Measurements from ENCODE around the gene MRPL27.

Gene MRPL27

DNA sequence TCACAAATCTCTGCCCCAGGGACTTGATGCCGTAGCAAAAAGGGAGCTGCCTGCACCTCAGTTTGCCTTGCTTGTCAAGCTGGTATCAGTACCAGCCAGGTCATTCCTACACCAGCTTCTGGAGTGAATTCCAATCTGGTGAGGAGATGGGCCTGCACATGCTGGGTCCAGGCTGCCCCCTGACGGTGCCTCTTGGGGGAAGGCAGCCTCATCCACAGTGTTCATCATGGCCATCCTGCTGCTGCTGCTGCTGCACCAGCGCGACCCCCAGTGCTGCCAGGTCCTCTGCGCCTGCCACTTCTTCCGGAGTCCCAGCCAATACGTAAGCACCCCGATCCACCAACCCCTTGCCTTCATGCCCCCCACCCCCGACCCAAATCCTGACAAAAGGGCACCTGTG, 8.3 kb downstream of the MRPL27 start:
- Histone ChIP-seq H3K9me3 (ENCODE audit: control insufficient read depth, insufficient read depth, low read length) (no peaks in the 10 kb centered on the region), H3K4me3 (ENCODE audit: low read depth, low read length) (no peak overlapping the region), H3K27me3 (ENCODE audit: control insufficient read depth, insufficient read depth, low read length) (no peaks in the 10 kb centered on the region), H3K36me3 (ENCODE audit: control insufficient read depth, insufficient read depth, low read length) (peaks cover 46% of the 10 kb centered on the region), H3K9ac (ENCODE audit: low read depth, low read length) (no peak overlapping the region), H3K4me1 (ENCODE audit: control insufficient read depth, insufficient read depth, low read length) (peaks cover 15% of the 10 kb centered on the region)

GRCh38 chr17:50364061-50364458, 8.9 kb downstream of the MRPL27 start:
- H3K4me3 ChIP-seq (ENCODE audit: low read depth, low read length) = no peak overlapping the region
- H3K9me3 ChIP-seq (ENCODE audit: control insufficient read depth, insufficient read depth, low read length) = no peaks in the 10 kb centered on the region
- peaks cover 43% of the 10 kb centered on the region for H3K36me3 ChIP-seq (ENCODE audit: control insufficient read depth, insufficient read depth, low read length)
- H3K9ac ChIP-seq (ENCODE audit: low read depth, low read length) = no peak overlapping the region
- H3K4me1 ChIP-seq (ENCODE audit: control insufficient read depth, insufficient read depth, low read length) = peaks cover 15% of the 10 kb centered on the region
- H3K27me3 ChIP-seq (ENCODE audit: control insufficient read depth, insufficient read depth, low read length) = no peaks in the 10 kb centered on the region

- no peak overlapping the region for H3K4me3 ChIP-seq (ENCODE audit: low read depth, low read length)
- no peak overlapping the region for H3K9ac ChIP-seq (ENCODE audit: low read depth, low read length)
- H3K9me3 ChIP-seq (ENCODE audit: control insufficient read depth, insufficient read depth, low read length) = no peaks in the 10 kb centered on the region
- H3K27me3 ChIP-seq (ENCODE audit: control insufficient read depth, insufficient read depth, low read length) = no peaks in the 10 kb centered on the region
- H3K36me3 ChIP-seq (ENCODE audit: control insufficient read depth, insufficient read depth, low read length) = peaks cover 40% of the 10 kb centered on the region
- H3K4me1 ChIP-seq (ENCODE audit: control insufficient read depth, insufficient read depth, low read length) = peaks cover 15% of the 10 kb centered on the region
Observed at GRCh38 chr17:50363217-50364060, 9.5 kb downstream of the MRPL27 start.

- Histone ChIP-seq H3K36me3 (ENCODE audit: control insufficient read depth, insufficient read depth, low read length) (peaks cover 42% of the 10 kb centered on the region), H3K4me3 (ENCODE audit: low read depth, low read length) (no peak overlapping the region), H3K9me3 (ENCODE audit: control insufficient read depth, insufficient read depth, low read length) (no peaks in the 10 kb centered on the region), H3K4me1 (ENCODE audit: control insufficient read depth, insufficient read depth, low read length) (peaks cover 15% of the 10 kb centered on the region), H3K9ac (ENCODE audit: low read depth, low read length) (no peak overlapping the region), H3K27me3 (ENCODE audit: control insufficient read depth, insufficient read depth, low read length) (no peaks in the 10 kb centered on the region)
Observed at GRCh38 chr17:50362661-50363060, 10.3 kb downstream of the MRPL27 start.

- peaks cover 39% of the 10 kb centered on the region for H3K36me3 ChIP-seq (ENCODE audit: control insufficient read depth, insufficient read depth, low read length)
- H3K4me1 ChIP-seq (ENCODE audit: control insufficient read depth, insufficient read depth, low read length) = peaks cover 15% of the 10 kb centered on the region
- no peak overlapping the region for H3K4me3 ChIP-seq (ENCODE audit: low read depth, low read length)
- H3K9ac ChIP-seq (ENCODE audit: low read depth, low read length) = peak overlapping the region; percentile 47
- H3K9me3 ChIP-seq (ENCODE audit: control insufficient read depth, insufficient read depth, low read length) = no peaks in the 10 kb centered on the region
- H3K27me3 ChIP-seq (ENCODE audit: control insufficient read depth, insufficient read depth, low read length) = no peaks in the 10 kb centered on the region
Observed at GRCh38 chr17:50361561-50362480, 11.2 kb downstream of the MRPL27 start.

- peaks cover 15% of the 10 kb centered on the region for H3K4me1 ChIP-seq (ENCODE audit: control insufficient read depth, insufficient read depth, low read length)
- no peaks in the 10 kb centered on the region for H3K27me3 ChIP-seq (ENCODE audit: control insufficient read depth, insufficient read depth, low read length)
- H3K9me3 ChIP-seq (ENCODE audit: control insufficient read depth, insufficient read depth, low read length) = no peaks in the 10 kb centered on the region
- H3K4me3 ChIP-seq (ENCODE audit: low read depth, low read length) = no peak overlapping the region
- H3K36me3 ChIP-seq (ENCODE audit: control insufficient read depth, insufficient read depth, low read length) = peaks cover 41% of the 10 kb centered on the region
- no peak overlapping the region for H3K9ac ChIP-seq (ENCODE audit: low read depth, low read length)
Observed at GRCh38 chr17:50360486-50361115, 12.4 kb downstream of the MRPL27 start.

GRCh38 chr17:50359998-50360461, 13.0 kb downstream of the MRPL27 start:
- no peaks in the 10 kb centered on the region for H3K9me3 ChIP-seq (ENCODE audit: control insufficient read depth, insufficient read depth, low read length)
- no peak overlapping the region for H3K9ac ChIP-seq (ENCODE audit: low read depth, low read length)
- H3K4me1 ChIP-seq (ENCODE audit: control insufficient read depth, insufficient read depth, low read length) = peaks cover 11% of the 10 kb centered on the region
- H3K27me3 ChIP-seq (ENCODE audit: control insufficient read depth, insufficient read depth, low read length) = no peaks in the 10 kb centered on the region
- no peak overlapping the region for H3K4me3 ChIP-seq (ENCODE audit: low read depth, low read length)
- H3K36me3 ChIP-seq (ENCODE audit: control insufficient read depth, insufficient read depth, low read length) = peaks cover 44% of the 10 kb centered on the region

DNA sequence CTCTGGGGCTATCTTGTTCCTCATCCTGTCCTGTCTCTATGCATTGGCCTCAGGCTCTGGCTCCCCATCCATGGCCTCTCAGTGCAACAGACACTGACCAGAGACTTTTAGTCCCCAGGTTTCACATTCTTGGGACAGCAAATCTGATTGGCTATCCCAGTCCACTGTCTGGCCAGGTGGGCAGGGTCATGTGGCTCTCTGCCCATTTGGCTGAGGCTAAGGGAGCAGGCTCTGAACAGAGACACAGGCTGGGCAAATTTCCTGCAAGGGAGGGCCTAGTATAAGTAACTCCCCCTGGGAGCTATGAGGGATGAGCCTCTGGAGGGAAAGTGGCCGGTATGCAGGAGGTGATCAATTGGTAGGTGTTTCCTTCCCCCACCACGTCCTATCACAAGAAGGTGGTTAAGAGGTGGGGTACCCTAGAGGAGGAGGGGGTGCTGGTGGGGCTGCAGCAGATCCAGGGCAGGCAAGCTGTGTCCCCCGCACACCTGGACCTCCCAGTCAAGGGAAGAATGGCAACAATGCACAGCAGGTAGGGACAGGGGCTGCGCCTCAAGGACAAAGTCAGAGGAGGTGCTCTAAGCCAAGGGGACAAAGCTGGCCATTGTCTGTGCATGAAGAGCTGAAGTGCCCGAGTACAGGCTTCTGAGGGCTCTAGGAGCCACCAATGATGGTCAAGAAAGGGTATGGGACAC, 13.8 kb downstream of the MRPL27 start:
- H3K9ac ChIP-seq (ENCODE audit: low read depth, low read length) = no peak overlapping the region
- no peak overlapping the region for H3K4me3 ChIP-seq (ENCODE audit: low read depth, low read length)
- H3K4me1 ChIP-seq (ENCODE audit: control insufficient read depth, insufficient read depth, low read length) = peaks cover 7% of the 10 kb centered on the region
- H3K9me3 ChIP-seq (ENCODE audit: control insufficient read depth, insufficient read depth, low read length) = no peaks in the 10 kb centered on the region
- no peaks in the 10 kb centered on the region for H3K27me3 ChIP-seq (ENCODE audit: control insufficient read depth, insufficient read depth, low read length)
- H3K36me3 ChIP-seq (ENCODE audit: control insufficient read depth, insufficient read depth, low read length) = peaks cover 51% of the 10 kb centered on the region

- no peak overlapping the region for H3K9ac ChIP-seq (ENCODE audit: low read depth, low read length)
- H3K36me3 ChIP-seq (ENCODE audit: control insufficient read depth, insufficient read depth, low read length) = peaks cover 55% of the 10 kb centered on the region
- H3K9me3 ChIP-seq (ENCODE audit: control insufficient read depth, insufficient read depth, low read length) = no peaks in the 10 kb centered on the region
- peaks cover 4% of the 10 kb centered on the region for H3K4me1 ChIP-seq (ENCODE audit: control insufficient read depth, insufficient read depth, low read length)
- H3K27me3 ChIP-seq (ENCODE audit: control insufficient read depth, insufficient read depth, low read length) = no peaks in the 10 kb centered on the region
- H3K4me3 ChIP-seq (ENCODE audit: low read depth, low read length) = no peak overlapping the region
Observed at GRCh38 chr17:50358177-50358576, 14.8 kb downstream of the MRPL27 start.

- no peak overlapping the region for H3K4me3 ChIP-seq (ENCODE audit: low read depth, low read length)
- no peak overlapping the region for H3K9ac ChIP-seq (ENCODE audit: low read depth, low read length)
- H3K9me3 ChIP-seq (ENCODE audit: control insufficient read depth, insufficient read depth, low read length) = no peaks in the 10 kb centered on the region
- H3K36me3 ChIP-seq (ENCODE audit: control insufficient read depth, insufficient read depth, low read length) = peaks cover 55% of the 10 kb centered on the region
- no peaks in the 10 kb centered on the region for H3K4me1 ChIP-seq (ENCODE audit: control insufficient read depth, insufficient read depth, low read length)
- H3K27me3 ChIP-seq (ENCODE audit: control insufficient read depth, insufficient read depth, low read length) = no peaks in the 10 kb centered on the region
Observed at GRCh38 chr17:50356892-50357510, 16.0 kb downstream of the MRPL27 start.

GRCh38 chr17:50356418-50356817, 16.6 kb downstream of the MRPL27 start:
- Histone ChIP-seq H3K9me3 (ENCODE audit: control insufficient read depth, insufficient read depth, low read length) (no peaks in the 10 kb centered on the region), H3K9ac (ENCODE audit: low read depth, low read length) (no peak overlapping the region), H3K36me3 (ENCODE audit: control insufficient read depth, insufficient read depth, low read length) (peaks cover 55% of the 10 kb centered on the region), H3K4me3 (ENCODE audit: low read depth, low read length) (no peak overlapping the region), H3K27me3 (ENCODE audit: control insufficient read depth, insufficient read depth, low read length) (no peaks in the 10 kb centered on the region), H3K4me1 (ENCODE audit: control insufficient read depth, insufficient read depth, low read length) (no peaks in the 10 kb centered on the region)

All from iPS-15b (cell line).